Measurements from ENCODE around the gene ATAD3B.
"Not testable (repeated sequence)": the region's sequence is repeated elsewhere in the genome, so short reads cannot be mapped to it uniquely, and the experiment has no call there.

Gene ATAD3B

DNA sequence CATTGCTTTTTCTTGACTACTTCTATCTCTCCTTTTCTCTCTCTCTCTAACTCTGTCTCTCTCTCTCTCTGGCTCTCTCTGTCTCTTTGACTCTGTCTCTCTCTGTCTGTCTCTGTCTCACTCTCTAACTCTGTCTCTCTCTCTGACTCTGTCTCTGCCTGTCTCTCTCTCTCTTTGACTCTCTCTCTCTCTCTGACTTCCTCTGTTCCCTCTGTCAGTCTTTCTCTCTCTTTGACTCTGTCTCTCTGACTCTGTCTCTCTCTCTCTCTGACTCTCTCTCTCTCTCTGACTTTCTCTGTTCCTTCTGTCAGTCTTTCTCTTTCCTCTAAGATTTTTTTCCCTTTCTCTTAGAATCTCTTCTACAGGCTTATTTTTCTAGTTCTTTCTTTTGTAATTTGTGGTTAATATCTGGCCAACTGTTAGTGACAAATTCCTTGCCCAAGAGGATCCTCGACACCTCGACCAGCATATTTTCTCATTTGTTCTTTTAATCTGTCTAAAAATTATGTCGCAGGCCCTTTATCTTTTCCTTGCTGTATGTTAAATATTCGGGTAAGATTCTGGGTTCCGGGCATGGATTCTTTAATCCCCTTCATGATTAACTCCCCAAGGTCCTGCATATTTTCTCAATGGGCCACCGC, 22.3 kb upstream of the ATAD3B start, which contains the start of gene ATAD3C:
Gene ATAD3C, plus strand, starts transcription at position 591 of the 641 bp plus-strand sequence. CDS start 995 bp downstream, outside the sequence.
- H4K20me1 ChIP-seq (ENCODE audit: low read depth, low read length) = no peaks in the 10 kb centered on the region
- TF ChIP-seq, protein P1, sequence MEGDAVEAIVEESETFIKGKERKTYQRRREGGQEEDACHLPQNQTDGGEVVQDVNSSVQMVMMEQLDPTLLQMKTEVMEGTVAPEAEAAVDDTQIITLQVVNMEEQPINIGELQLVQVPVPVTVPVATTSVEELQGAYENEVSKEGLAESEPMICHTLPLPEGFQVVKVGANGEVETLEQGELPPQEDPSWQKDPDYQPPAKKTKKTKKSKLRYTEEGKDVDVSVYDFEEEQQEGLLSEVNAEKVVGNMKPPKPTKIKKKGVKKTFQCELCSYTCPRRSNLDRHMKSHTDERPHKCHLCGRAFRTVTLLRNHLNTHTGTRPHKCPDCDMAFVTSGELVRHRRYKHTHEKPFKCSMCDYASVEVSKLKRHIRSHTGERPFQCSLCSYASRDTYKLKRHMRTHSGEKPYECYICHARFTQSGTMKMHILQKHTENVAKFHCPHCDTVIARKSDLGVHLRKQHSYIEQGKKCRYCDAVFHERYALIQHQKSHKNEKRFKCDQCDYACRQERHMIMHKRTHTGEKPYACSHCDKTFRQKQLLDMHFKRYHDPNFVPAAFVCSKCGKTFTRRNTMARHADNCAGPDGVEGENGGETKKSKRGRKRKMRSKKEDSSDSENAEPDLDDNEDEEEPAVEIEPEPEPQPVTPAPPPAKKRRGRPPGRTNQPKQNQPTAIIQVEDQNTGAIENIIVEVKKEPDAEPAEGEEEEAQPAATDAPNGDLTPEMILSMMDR (IDR thresholded peaks at IDR 0.05; ENCODE audit: insufficient read depth, low read length, poor library complexity, severe bottlenecking) = no peak
- TF ChIP-seq EZH2phosphoT487 (conservative IDR thresholded peaks at IDR 0.05; ENCODE audit: low read length) = no peak
- no peaks in the 10 kb centered on the region for H3K27me3 ChIP-seq (ENCODE audit: low read length)
- H2AFZ ChIP-seq (ENCODE audit: low read depth, low read length, severe bottlenecking) = no peak within 1 kb of the TSS
- H3K9ac ChIP-seq (ENCODE audit: low read length) = no peak within 1 kb of the TSS
- no peaks in the 10 kb centered on the region for H3F3A ChIP-seq (ENCODE audit: insufficient read depth)
- H3K79me2 ChIP-seq (ENCODE audit: insufficient read depth, low read length) = no peaks in the 10 kb centered on the region
- H3K9me2 ChIP-seq (replicated peaks; ENCODE audit: insufficient read depth, low read length) = no peaks in the 10 kb centered on the region
- no peaks in the 10 kb centered on the region for H3K36me3 ChIP-seq (ENCODE audit: low read length)
- no peaks in the 10 kb centered on the region for H3K9me3 ChIP-seq (ENCODE audit: insufficient read depth, low read length)
- H3K27ac ChIP-seq (ENCODE audit: low read depth, low read length) = no peak within 1 kb of the TSS
- H3K4me3 ChIP-seq (ENCODE audit: insufficient read depth, low read length, poor library complexity, severe bottlenecking) = no peak within 1 kb of the TSS
- H3K4me2 ChIP-seq (ENCODE audit: low read depth, low read length, poor library complexity, severe bottlenecking) = no peak within 1 kb of the TSS

DNA sequence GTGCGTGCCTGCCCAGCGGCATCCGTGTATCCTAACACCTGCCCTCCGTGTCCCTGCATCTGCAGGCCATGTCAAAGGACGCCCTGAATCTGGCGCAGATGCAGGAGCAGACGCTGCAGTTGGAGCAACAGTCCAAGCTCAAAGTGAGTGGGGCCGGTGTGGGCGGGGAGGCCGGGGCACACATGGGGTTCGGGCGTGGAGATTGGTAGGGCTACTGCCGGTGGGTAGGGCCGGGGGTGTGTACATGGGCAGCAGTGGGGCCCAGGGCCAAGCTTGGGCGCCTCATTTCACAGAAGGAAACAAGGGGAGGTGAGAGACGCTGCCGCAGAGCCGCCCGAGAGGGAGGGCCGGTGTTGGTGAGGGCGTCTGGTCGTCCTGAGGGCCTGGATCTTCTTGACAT, 20.9 kb upstream of the ATAD3B start:
- not testable (repeated sequence) for H3K9ac ChIP-seq (ENCODE audit: low read length); H3K4me3 ChIP-seq (ENCODE audit: insufficient read depth, low read length, poor library complexity, severe bottlenecking); H3K79me2 ChIP-seq (ENCODE audit: insufficient read depth, low read length); H3K27me3 ChIP-seq (ENCODE audit: low read length); H3F3A ChIP-seq (ENCODE audit: insufficient read depth); H3K27ac ChIP-seq (ENCODE audit: low read depth, low read length); H3K36me3 ChIP-seq (ENCODE audit: low read length); H4K20me1 ChIP-seq (ENCODE audit: low read depth, low read length); H3K9me3 ChIP-seq (ENCODE audit: insufficient read depth, low read length); H2AFZ ChIP-seq (ENCODE audit: low read depth, low read length, severe bottlenecking); H3K4me2 ChIP-seq (ENCODE audit: low read depth, low read length, poor library complexity, severe bottlenecking); H3K9me2 ChIP-seq (replicated peaks; ENCODE audit: insufficient read depth, low read length)

DNA sequence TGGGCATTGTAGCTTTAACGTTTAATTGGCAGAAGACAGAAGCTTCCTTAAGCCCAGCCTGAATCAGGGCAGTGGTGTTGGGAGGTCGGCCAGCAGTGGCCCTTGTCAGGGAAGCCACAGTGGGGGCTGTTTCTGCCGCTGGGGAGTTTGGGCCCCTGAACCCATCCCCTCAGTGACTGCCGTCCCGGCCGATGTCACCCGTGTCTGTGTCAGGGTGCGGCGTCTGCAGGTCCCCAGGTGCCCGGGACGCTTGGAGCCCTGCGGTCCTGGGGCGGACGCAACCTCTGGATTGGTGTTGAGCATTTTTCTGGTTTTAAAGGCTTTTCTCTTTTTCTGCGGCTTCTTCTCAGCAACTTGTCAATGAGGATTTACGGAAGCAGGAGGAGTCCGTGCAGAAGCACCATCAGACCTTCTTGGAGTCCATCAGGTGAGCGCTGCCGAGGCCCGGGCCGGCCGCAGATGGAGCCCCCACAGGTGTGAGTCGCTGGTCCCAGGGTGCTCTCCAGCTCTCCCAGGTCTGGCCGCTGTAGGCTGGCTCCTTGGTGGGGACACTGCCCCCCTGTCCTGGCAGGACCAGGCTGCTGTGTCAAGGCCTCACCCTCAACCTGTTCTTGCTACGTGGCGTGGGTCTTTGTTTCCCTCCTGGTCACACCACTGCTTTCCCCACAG, 19.7 kb upstream of the ATAD3B start:
- no peak overlapping the region for H3K4me2 ChIP-seq (ENCODE audit: low read depth, low read length, poor library complexity, severe bottlenecking)
- no peaks in the 10 kb centered on the region for H3K27me3 ChIP-seq (ENCODE audit: low read length)
- no peak overlapping the region for H2AFZ ChIP-seq (ENCODE audit: low read depth, low read length, severe bottlenecking)
- no peak for TF ChIP-seq EZH2phosphoT487 (conservative IDR thresholded peaks at IDR 0.05; ENCODE audit: low read length)
- TF ChIP-seq, protein P1 (IDR thresholded peaks at IDR 0.05; ENCODE audit: insufficient read depth, low read length, poor library complexity, severe bottlenecking) = no peak
- H3K4me3 ChIP-seq (ENCODE audit: insufficient read depth, low read length, poor library complexity, severe bottlenecking) = no peak overlapping the region
- H3K27ac ChIP-seq (ENCODE audit: low read depth, low read length) = no peak overlapping the region
- H4K20me1 ChIP-seq (ENCODE audit: low read depth, low read length) = no peaks in the 10 kb centered on the region
- no peaks in the 10 kb centered on the region for H3K9me2 ChIP-seq (replicated peaks; ENCODE audit: insufficient read depth, low read length)
- no peaks in the 10 kb centered on the region for H3K79me2 ChIP-seq (ENCODE audit: insufficient read depth, low read length)
- H3K36me3 ChIP-seq (ENCODE audit: low read length) = no peaks in the 10 kb centered on the region
- H3K9me3 ChIP-seq (ENCODE audit: insufficient read depth, low read length) = no peaks in the 10 kb centered on the region
- no peak overlapping the region for H3K9ac ChIP-seq (ENCODE audit: low read length)
- H3F3A ChIP-seq (ENCODE audit: insufficient read depth) = no peaks in the 10 kb centered on the region

DNA sequence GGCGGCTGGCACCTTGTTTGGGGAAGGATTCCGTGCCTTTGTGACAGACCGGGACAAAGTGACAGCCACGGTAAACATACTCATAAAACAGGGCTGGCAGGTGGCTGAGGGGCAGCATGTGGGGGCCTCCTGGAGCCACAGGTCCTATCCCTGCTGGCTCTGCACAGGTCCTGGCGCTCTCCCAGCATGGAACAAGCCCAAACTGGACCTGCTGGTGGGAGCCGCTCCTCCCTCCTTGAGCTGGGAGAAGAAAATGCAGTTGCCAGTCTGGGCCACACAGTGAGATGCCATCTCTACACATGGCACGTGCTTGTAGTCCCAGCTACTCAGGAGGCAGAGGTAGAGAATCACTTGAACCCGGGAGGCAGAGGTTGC, 19.2 kb upstream of the ATAD3B start:
- not testable (repeated sequence) for H2AFZ ChIP-seq (ENCODE audit: low read depth, low read length, severe bottlenecking); H3K9me3 ChIP-seq (ENCODE audit: insufficient read depth, low read length); H3K36me3 ChIP-seq (ENCODE audit: low read length); H4K20me1 ChIP-seq (ENCODE audit: low read depth, low read length); H3K4me3 ChIP-seq (ENCODE audit: insufficient read depth, low read length, poor library complexity, severe bottlenecking); H3K9me2 ChIP-seq (replicated peaks; ENCODE audit: insufficient read depth, low read length); H3K27ac ChIP-seq (ENCODE audit: low read depth, low read length); H3K4me2 ChIP-seq (ENCODE audit: low read depth, low read length, poor library complexity, severe bottlenecking); H3K79me2 ChIP-seq (ENCODE audit: insufficient read depth, low read length); H3F3A ChIP-seq (ENCODE audit: insufficient read depth); H3K9ac ChIP-seq (ENCODE audit: low read length); H3K27me3 ChIP-seq (ENCODE audit: low read length)
